KMS-11 (cell line): ENCODE data around the gene OR4K17.
"Not testable (repeated sequence)": the region's sequence is repeated elsewhere in the genome, so short reads cannot be mapped to it uniquely, and the experiment has no call there.

Source experiments
- H2AFZ ChIP-seq: fragments of 200-600 bp; sonication (generic); 2 replicates; pipeline ENCODE4 v1.6.1; 2016; ENCODE audit warnings: antibody characterized with exemption, mixed run types, low read depth
- H3K27ac ChIP-seq: fragments of 200-600 bp; sonication (generic); 2 replicates; pipeline ENCODE4 v1.6.1; 2016; ENCODE audit warnings: mild to moderate bottlenecking, mixed run types
- H3K27me3 ChIP-seq: fragments of 200-600 bp; sonication (generic); 2 replicates; pipeline ENCODE4 v1.6.1; 2017; ENCODE audit warnings: mild to moderate bottlenecking, low read depth, mixed run types, moderate library complexity; ENCODE audit not compliant: insufficient read depth
- H3K36me3 ChIP-seq: fragments of 200-600 bp; sonication (generic); 2 replicates; pipeline ENCODE4 v1.6.1; 2017; ENCODE audit warnings: mild to moderate bottlenecking, mixed run types; ENCODE audit not compliant: insufficient read depth
- H3K4me1 ChIP-seq: fragments of 200-600 bp; sonication (generic); 2 replicates; pipeline ENCODE4 v1.6.1; 2016; ENCODE audit warnings: mild to moderate bottlenecking, low read depth, mixed run types; ENCODE audit not compliant: poor library complexity, severe bottlenecking
- H3K4me2 ChIP-seq: fragments of 200-600 bp; sonication (generic); 2 replicates; pipeline ENCODE4 v1.7.0; 2016; ENCODE audit warnings: mild to moderate bottlenecking, mixed run types
- H3K4me3 ChIP-seq: fragments of 200-600 bp; sonication (generic); IDR thresholded peaks from 2 replicates; pipeline ENCODE4 v1.6.1; 2017; ENCODE audit warnings: low read depth, low read length, mixed read lengths; ENCODE audit not compliant: insufficient read depth
- H3K79me2 ChIP-seq: fragments of 200-600 bp; sonication (generic); 2 replicates; pipeline ENCODE4 v1.6.1; 2016; ENCODE audit warnings: low read depth, mixed run types; ENCODE audit not compliant: insufficient read depth
- H3K9ac ChIP-seq: fragments of 200-600 bp; sonication (generic); 2 replicates; pipeline ENCODE4 v1.6.1; 2016; ENCODE audit warnings: mild to moderate bottlenecking, mixed run types
- H4K20me1 ChIP-seq: fragments of 200-600 bp; sonication (generic); 2 replicates; pipeline ENCODE4 v1.6.1; 2016; ENCODE audit warnings: mild to moderate bottlenecking, mixed run types; ENCODE audit not compliant: insufficient read depth
- CTCF ChIP-seq: fragments of 200-600 bp; sonication (generic); conservative IDR thresholded peaks from 2 replicates; pipeline ENCODE4 v1.6.1; 2017; ENCODE audit warnings: low read depth, mild to moderate bottlenecking, antibody characterized with exemption, low read length, moderate library complexity, mixed read lengths

OR4K17 gene

GRCh38 chr14:20110438-20110837, at the start of gene OR4K17:
OR4K17 (plus strand) TSS chr14:20110739; CDS start chr14:20117500, 6,761 bp downstream.
- Histone ChIP-seq H2AFZ (no peak within 1 kb of the TSS), H3K79me2 (no peaks in the 10 kb centered on the region), H3K9ac (no peak within 1 kb of the TSS), H3K27ac (no peak within 1 kb of the TSS), H3K4me1 (no peaks in the 10 kb centered on the region), H4K20me1 (no peaks in the 10 kb centered on the region), H3K4me3 (no peak within 1 kb of the TSS), H3K4me2 (no peak within 1 kb of the TSS), H3K27me3 (no peaks in the 10 kb centered on the region), H3K36me3 (no peaks in the 10 kb centered on the region)
- no peak for TF ChIP-seq CTCF

- H3K36me3 ChIP-seq: no peaks in the 10 kb centered on the region
- H3K27ac ChIP-seq: no peak overlapping the region
- H3K4me1 ChIP-seq: no peaks in the 10 kb centered on the region
- H3K4me2 ChIP-seq: no peak overlapping the region
- no peak for TF ChIP-seq CTCF
- H3K27me3 ChIP-seq: no peaks in the 10 kb centered on the region
- H2AFZ ChIP-seq: no peak overlapping the region
- H3K9ac ChIP-seq: no peak overlapping the region
- H3K79me2 ChIP-seq: no peaks in the 10 kb centered on the region
- H3K4me3 ChIP-seq: no peak overlapping the region
- H4K20me1 ChIP-seq: no peaks in the 10 kb centered on the region
These were observed 18.5 kb upstream of the OR4K17 start for GRCh38 chr14:20092050-20092449.

GRCh38 chr14:20093442-20093841, 17.1 kb upstream of the OR4K17 start:
- Histone ChIP-seq H3K27ac (no peak overlapping the region), H3K4me1 (no peaks in the 10 kb centered on the region), H2AFZ (no peak overlapping the region), H4K20me1 (no peaks in the 10 kb centered on the region), H3K4me2 (no peak overlapping the region), H3K79me2 (no peaks in the 10 kb centered on the region), H3K9ac (no peak overlapping the region), H3K36me3 (no peaks in the 10 kb centered on the region), H3K27me3 (no peaks in the 10 kb centered on the region), H3K4me3 (no peak overlapping the region)
- no peak for TF ChIP-seq CTCF

- H4K20me1 ChIP-seq, H3K79me2 ChIP-seq, H2AFZ ChIP-seq, H3K4me1 ChIP-seq, H3K4me2 ChIP-seq, H3K36me3 ChIP-seq, H3K27ac ChIP-seq, H3K9ac ChIP-seq, H3K27me3 ChIP-seq, H3K4me3 ChIP-seq: not testable (repeated sequence)
These were observed 11.4 kb upstream of the OR4K17 start for GRCh38 chr14:20098926-20099770.

- Histone ChIP-seq H3K27ac (no peak overlapping the region), H3K9ac (no peak overlapping the region), H4K20me1 (no peaks in the 10 kb centered on the region), H3K27me3 (no peaks in the 10 kb centered on the region), H3K36me3 (no peaks in the 10 kb centered on the region), H3K4me2 (no peak overlapping the region), H3K79me2 (no peaks in the 10 kb centered on the region), H3K4me3 (no peak overlapping the region), H2AFZ (no peak overlapping the region), H3K4me1 (no peaks in the 10 kb centered on the region)
- no peak for TF ChIP-seq CTCF
These were observed 1.8 kb downstream of the OR4K17 start for GRCh38 chr14:20112321-20112720.
